OCI-LY3 (cell line): Measurements from ENCODE around the gene NOLC1.
A peak's percentile ranks its signal among the peaks of the same experiment; 100 is the strongest.
"Not testable (repeated sequence)": the region's sequence is repeated elsewhere in the genome, so short reads cannot be mapped to it uniquely, and the experiment has no call there.

Experiments used
- H2AFZ ChIP-seq: fragments of 200-600, 300-600 bp; shearing (Covaris generic); 2 replicates; pipeline ENCODE4 v1.6.0; 2014; ENCODE audit warnings: antibody characterized with exemption, low read depth, low read length
- H3K27ac ChIP-seq: fragments of 200-600, 300-600 bp; sonication (generic); 2 replicates; pipeline ENCODE4 v1.5.1; 2014; ENCODE audit warnings: mild to moderate bottlenecking, low read length, moderate library complexity, mixed read lengths
- H3K27me3 ChIP-seq: fragments of 200-600, 300-600 bp; sonication (generic); 2 replicates; pipeline ENCODE4 v1.6.1; 2014; ENCODE audit warnings: low read depth, low read length, mixed read lengths
- H3K36me3 ChIP-seq: fragments of 200-600, 300-600 bp; sonication (generic); replicated peaks from 2 replicates; pipeline ENCODE3; 2014; ENCODE audit warnings: low read depth, low read length, mixed read lengths
- H3K4me1 ChIP-seq: fragments of 300-600, 200-600 bp; sonication (generic); 2 replicates; pipeline ENCODE4 v1.6.1; 2014; ENCODE audit warnings: low read length, mixed read lengths
- H3K4me2 ChIP-seq: fragments of 200-600, 300-600 bp; sonication (generic); 2 replicates; pipeline ENCODE4 v1.6.1; 2014; ENCODE audit warnings: low read length, mixed read lengths
- H3K4me3 ChIP-seq: fragments of 300-600, 200-600 bp; sonication (generic); 2 replicates; pipeline ENCODE4 v1.5.1; 2014; ENCODE audit warnings: antibody characterized with exemption, mild to moderate bottlenecking, low read length, moderate library complexity
- H3K79me2 ChIP-seq: fragments of 300-600, 200-600 bp; shearing (Covaris generic); 2 replicates; pipeline ENCODE4 v1.6.1; 2014; ENCODE audit warnings: mild to moderate bottlenecking, low read length, mixed read lengths
- H3K9ac ChIP-seq: fragments of 300-600, 200-600 bp; shearing (Covaris generic); 2 replicates; pipeline ENCODE4 v1.6.0; 2014; ENCODE audit warnings: mild to moderate bottlenecking, low read length, moderate library complexity
- H3K9me3 ChIP-seq: fragments of 200-600, 300-600 bp; shearing (Covaris generic); 2 replicates; pipeline ENCODE4 v1.6.1; 2014; ENCODE audit warnings: low read length, mixed read lengths; ENCODE audit not compliant: insufficient read depth
- H4K20me1 ChIP-seq: fragments of 200-600, 300-600 bp; sonication (generic); 2 replicates; pipeline ENCODE4 v1.6.1; 2016; ENCODE audit warnings: low read length, mixed read lengths; ENCODE audit not compliant: insufficient read depth
- CTCF ChIP-seq: fragments of 200-600, 300-600 bp; sonication (generic); IDR thresholded peaks from 2 replicates; pipeline ENCODE4 v1.5.1; 2014; ENCODE audit warnings: antibody characterized with exemption, low read length, low read depth
- EZH2phosphoT487 ChIP-seq: fragments of 200-600 bp; shearing (Covaris generic); IDR thresholded peaks from 2 replicates; pipeline ENCODE4 v1.6.1; 2018; ENCODE audit warnings: antibody characterized with exemption, mixed run types, low read depth

The NOLC1 gene

GRCh38 chr10:102185811-102186527 lies 33.8 kb downstream of the NOLC1 start:
- Histone ChIP-seq H3K27ac (no peak overlapping the region), H3K27me3 (no peaks in the 10 kb centered on the region), H2AFZ (no peak overlapping the region), H4K20me1 (no peaks in the 10 kb centered on the region), H3K4me3 (no peak overlapping the region), H3K4me2 (no peak overlapping the region), H3K9me3 (no peaks in the 10 kb centered on the region), H3K36me3 (no peaks in the 10 kb centered on the region), H3K9ac (no peak overlapping the region), H3K4me1 (peaks cover 6% of the 10 kb centered on the region), H3K79me2 (no peaks in the 10 kb centered on the region)
- TF ChIP-seq EZH2phosphoT487 (no peak), CTCF (no peak)

- no peaks in the 10 kb centered on the region for H3K36me3 ChIP-seq
- H3K9me3 ChIP-seq: no peaks in the 10 kb centered on the region
- H3K9ac ChIP-seq: no peak overlapping the region
- TF ChIP-seq EZH2phosphoT487 (no peak), CTCF (no peak)
- H3K27me3 ChIP-seq: no peaks in the 10 kb centered on the region
- H3K4me1 ChIP-seq: peaks cover 6% of the 10 kb centered on the region
- no peak overlapping the region for H3K4me3 ChIP-seq
- H4K20me1 ChIP-seq: no peaks in the 10 kb centered on the region
- H3K27ac ChIP-seq: no peak overlapping the region
- no peak overlapping the region for H2AFZ ChIP-seq
- no peaks in the 10 kb centered on the region for H3K79me2 ChIP-seq
- H3K4me2 ChIP-seq: no peak overlapping the region
Measured at GRCh38 chr10:102188298-102188940, 36.2 kb downstream of the NOLC1 start.

- 0 out of 2 replicates have a peak overlapping the region, but pooled peaks have one; percentile 33 for H3K4me3 ChIP-seq
- H4K20me1 ChIP-seq, H3K36me3 ChIP-seq, H3K9me3 ChIP-seq, H3K27ac ChIP-seq, H3K79me2 ChIP-seq, H3K9ac ChIP-seq, H3K27me3 ChIP-seq, H3K4me1 ChIP-seq: not testable (repeated sequence)
- peak overlapping the region; percentile 40 for H3K4me2 ChIP-seq
- H2AFZ ChIP-seq: 0 out of 2 replicates have a peak overlapping the region, but pooled peaks have one; percentile 54
Measured at GRCh38 chr10:102188941-102189898, 37.0 kb downstream of the NOLC1 start.

GRCh38 chr10:102191956-102192355 lies 39.8 kb downstream of the NOLC1 start:
- Histone ChIP-seq H3K27me3 (no peaks in the 10 kb centered on the region), H2AFZ (no peak overlapping the region), H3K27ac (no peak overlapping the region), H3K4me3 (no peak overlapping the region), H3K9ac (no peak overlapping the region), H3K4me1 (peaks cover 6% of the 10 kb centered on the region), H3K79me2 (no peaks in the 10 kb centered on the region), H3K9me3 (no peaks in the 10 kb centered on the region), H3K4me2 (no peak overlapping the region), H3K36me3 (no peaks in the 10 kb centered on the region), H4K20me1 (no peaks in the 10 kb centered on the region)
- TF ChIP-seq EZH2phosphoT487 (no peak), CTCF (no peak)
